Activated CD4-positive, alpha-beta memory T cell treated with anti-CD3 and anti-CD28 coated beads, Interleukin-2, amount 10 ng/mL, durations not matched to agents 7 days and 5 days (primary cell): ENCODE data around the gene CCDC102A. TPM values are rescaled to one million over a fixed set of nuclear protein-coding genes. Genes with fewer than 3 reads are reported as not detected.
"Not testable (repeated sequence)": the region's sequence is repeated elsewhere in the genome, so short reads cannot be mapped to it uniquely, and the experiment has no call there.

Experiments
- CTCF ChIA-PET: fragments of 350-600 bp; sonication (Branson Sonifier 250); formaldehyde crosslinking; loops from one replicate; lab custom pipeline; 2021; ENCODE audit warnings: antibody characterized with exemption, inconsistent platforms; lab: Charles Lee
- POLR2A ChIA-PET: fragments of 350-600 bp; sonication (Branson Sonifier 250); formaldehyde crosslinking; loops from one replicate; lab custom pipeline; 2021; ENCODE audit warnings: antibody characterized with exemption; lab: Charles Lee
- DNase-seq: peaks from one replicate; pipeline ENCODE4 v3.0.0-alpha.2; 2020
- H3K27ac Mint-ChIP-seq: one replicate; pipeline ENCODE4 v1.8.0; 2021; ENCODE audit warnings: mild to moderate bottlenecking, mixed read lengths
- H3K27me3 Mint-ChIP-seq: one replicate; pipeline ENCODE4 v1.8.0; 2021; ENCODE audit warnings: mixed read lengths
- H3K36me3 Mint-ChIP-seq: one replicate; pipeline ENCODE4 v1.8.0; 2021; ENCODE audit warnings: low read depth, mixed read lengths
- H3K4me1 Mint-ChIP-seq: one replicate; pipeline ENCODE4 v1.8.0; 2021; ENCODE audit warnings: mixed read lengths
- H3K4me3 Mint-ChIP-seq: one replicate; pipeline ENCODE4 v1.8.0; 2021; ENCODE audit warnings: mild to moderate bottlenecking, mixed read lengths
- H3K9me3 Mint-ChIP-seq: one replicate; pipeline ENCODE4 v1.8.0; 2021; ENCODE audit warnings: mixed read lengths
- total RNA-seq, 2 experiments: library from RNA; stranded (reverse); gene quantifications; one replicate each; pipeline ENCODE4 v1.2.3, GENCODE V29; 2021

Gene CCDC102A
- total RNA-seq, 2 experiments from 2014 or later: 9.1 to 9.7 TPM

- H3K4me1 Mint-ChIP-seq: peaks cover 44% of the 10 kb centered on the region
- H3K9me3 Mint-ChIP-seq: peaks cover 7% of the 10 kb centered on the region
- H3K27me3 Mint-ChIP-seq: peaks cover under 1% of the 10 kb centered on the region
- H3K4me3 Mint-ChIP-seq: no peak overlapping the region
- ChIA-PET POLR2A (no interaction called here), CTCF (interaction anchor here (9.3 kb wide), 1 partner anchor 74 kb away, joined by 189 read pairs; no protein-coding TSS in a partner anchor)
- DNase-seq: no peak
- H3K36me3 Mint-ChIP-seq: peaks cover 17% of the 10 kb centered on the region
- H3K27ac Mint-ChIP-seq: no peak overlapping the region
These were observed 37.7 kb upstream of the CCDC102A start for GRCh38 chr16:57574086-57574485.

- no peaks in the 10 kb centered on the region for H3K27me3 Mint-ChIP-seq
- POLR2A ChIA-PET: no interaction called here
- DNase-seq: no peak
- peaks cover 7% of the 10 kb centered on the region for H3K9me3 Mint-ChIP-seq
- CTCF ChIA-PET: interaction anchor here (0.5 to 1.7 kb wide), 2 partner anchors 79 to 525 kb away, joined by 3 to 4 read pairs; no protein-coding TSS in a partner anchor
- peaks cover 21% of the 10 kb centered on the region for H3K36me3 Mint-ChIP-seq
- peaks cover 35% of the 10 kb centered on the region for H3K4me1 Mint-ChIP-seq
- no peak overlapping the region for H3K4me3 Mint-ChIP-seq
- H3K27ac Mint-ChIP-seq: no peak overlapping the region
These were observed 36.8 kb upstream of the CCDC102A start for GRCh38 chr16:57572978-57573728.

- no peaks in the 10 kb centered on the region for H3K27me3 Mint-ChIP-seq
- CTCF ChIA-PET: no interaction called here
- POLR2A ChIA-PET: no interaction called here
- H3K27ac Mint-ChIP-seq: no peak overlapping the region
- peaks cover 7% of the 10 kb centered on the region for H3K9me3 Mint-ChIP-seq
- H3K4me1 Mint-ChIP-seq: peaks cover 14% of the 10 kb centered on the region
- no peak overlapping the region for H3K4me3 Mint-ChIP-seq
- H3K36me3 Mint-ChIP-seq: peaks cover 27% of the 10 kb centered on the region
- DNase-seq: no peak
These were observed 34.7 kb upstream of the CCDC102A start for GRCh38 chr16:57571098-57571497.

- peaks cover 14% of the 10 kb centered on the region for H3K4me1 Mint-ChIP-seq
- no peak overlapping the region for H3K27ac Mint-ChIP-seq
- H3K9me3 Mint-ChIP-seq: peaks cover 7% of the 10 kb centered on the region
- ChIA-PET POLR2A (no interaction called here), CTCF (no interaction called here)
- no peak for DNase-seq
- no peak overlapping the region for H3K4me3 Mint-ChIP-seq
- H3K27me3 Mint-ChIP-seq: no peaks in the 10 kb centered on the region
- H3K36me3 Mint-ChIP-seq: peaks cover 30% of the 10 kb centered on the region
These were observed 34.1 kb upstream of the CCDC102A start for GRCh38 chr16:57570301-57571070.

GRCh38 chr16:57569306-57569946 is 33.1 kb upstream of the CCDC102A start:
- no peak overlapping the region for H3K4me3 Mint-ChIP-seq
- peaks cover 7% of the 10 kb centered on the region for H3K9me3 Mint-ChIP-seq
- no peaks in the 10 kb centered on the region for H3K27me3 Mint-ChIP-seq
- H3K36me3 Mint-ChIP-seq: peaks cover 31% of the 10 kb centered on the region
- POLR2A ChIA-PET: no interaction called here
- no peak overlapping the region for H3K27ac Mint-ChIP-seq
- H3K4me1 Mint-ChIP-seq: peaks cover 16% of the 10 kb centered on the region
- CTCF ChIA-PET: no interaction called here
- no peak for DNase-seq

DNA sequence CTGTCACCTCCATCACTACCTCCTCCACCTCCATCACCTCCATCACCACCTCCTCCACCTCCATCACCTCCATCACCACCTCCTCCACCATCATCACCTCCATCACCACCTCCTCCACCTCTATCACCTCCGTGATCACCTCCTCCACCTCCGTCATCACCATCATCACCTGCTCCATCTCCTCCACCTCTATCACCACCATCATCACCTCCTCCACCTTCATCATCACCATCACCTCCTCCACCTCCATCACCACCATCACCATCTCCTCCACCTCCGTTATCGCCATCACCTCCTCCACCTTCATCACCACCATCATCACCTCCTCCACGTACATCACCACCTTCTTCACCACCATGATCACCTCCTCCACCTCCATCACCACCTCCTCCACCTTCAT is 32.4 kb upstream of the CCDC102A start:
- DNase-seq, CTCF ChIA-PET, POLR2A ChIA-PET, H3K27me3 Mint-ChIP-seq, H3K27ac Mint-ChIP-seq, H3K4me3 Mint-ChIP-seq, H3K9me3 Mint-ChIP-seq: not testable (repeated sequence)
- peaks cover 33% of the 10 kb centered on the region for H3K36me3 Mint-ChIP-seq
- peaks cover 12% of the 10 kb centered on the region for H3K4me1 Mint-ChIP-seq

GRCh38 chr16:57568173-57568678 is 31.9 kb upstream of the CCDC102A start:
- Mint-ChIP-seq H3K36me3 (peaks cover 33% of the 10 kb centered on the region), H3K27ac (no peak overlapping the region), H3K27me3 (no peaks in the 10 kb centered on the region), H3K4me1 (peaks cover 9% of the 10 kb centered on the region), H3K4me3 (no peak overlapping the region), H3K9me3 (peaks cover 7% of the 10 kb centered on the region)
- DNase-seq: no peak
- ChIA-PET POLR2A (no interaction called here), CTCF (no interaction called here)

- DNase-seq: no peak
- H3K9me3 Mint-ChIP-seq: peaks cover 7% of the 10 kb centered on the region
- H3K27ac Mint-ChIP-seq: no peak overlapping the region
- no peak overlapping the region for H3K4me3 Mint-ChIP-seq
- no peaks in the 10 kb centered on the region for H3K27me3 Mint-ChIP-seq
- H3K4me1 Mint-ChIP-seq: peaks cover 4% of the 10 kb centered on the region
- H3K36me3 Mint-ChIP-seq: peaks cover 33% of the 10 kb centered on the region
- ChIA-PET POLR2A (no interaction called here), CTCF (no interaction called here)
These were observed 31.3 kb upstream of the CCDC102A start for GRCh38 chr16:57567691-57568090.

DNA sequence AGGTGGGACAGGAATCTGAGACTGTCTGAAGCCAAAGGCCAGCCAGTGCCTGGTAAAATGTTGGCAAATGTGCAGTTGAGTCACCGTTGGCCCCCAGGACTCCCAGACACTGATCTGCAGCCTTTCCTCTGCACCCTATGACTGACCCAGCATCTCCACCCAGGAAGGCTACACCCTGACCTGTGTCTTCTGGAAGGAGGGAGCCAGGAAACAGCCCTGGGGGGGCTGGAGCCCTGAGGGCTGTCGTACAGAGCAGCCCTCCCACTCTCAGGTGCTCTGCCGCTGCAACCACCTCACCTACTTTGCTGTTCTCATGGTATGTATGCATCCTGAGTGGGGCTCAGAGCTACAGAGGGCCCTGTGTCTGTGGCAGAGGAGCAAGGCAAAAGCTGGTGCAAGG is 30.1 kb upstream of the CCDC102A start:
- H3K27me3 Mint-ChIP-seq: no peaks in the 10 kb centered on the region
- no peak overlapping the region for H3K4me3 Mint-ChIP-seq
- H3K27ac Mint-ChIP-seq: no peak overlapping the region
- ChIA-PET CTCF (no interaction called here), POLR2A (no interaction called here)
- H3K4me1 Mint-ChIP-seq: peaks cover 3% of the 10 kb centered on the region
- DNase-seq: no peak
- H3K36me3 Mint-ChIP-seq: peaks cover 40% of the 10 kb centered on the region
- peaks cover 7% of the 10 kb centered on the region for H3K9me3 Mint-ChIP-seq

DNA sequence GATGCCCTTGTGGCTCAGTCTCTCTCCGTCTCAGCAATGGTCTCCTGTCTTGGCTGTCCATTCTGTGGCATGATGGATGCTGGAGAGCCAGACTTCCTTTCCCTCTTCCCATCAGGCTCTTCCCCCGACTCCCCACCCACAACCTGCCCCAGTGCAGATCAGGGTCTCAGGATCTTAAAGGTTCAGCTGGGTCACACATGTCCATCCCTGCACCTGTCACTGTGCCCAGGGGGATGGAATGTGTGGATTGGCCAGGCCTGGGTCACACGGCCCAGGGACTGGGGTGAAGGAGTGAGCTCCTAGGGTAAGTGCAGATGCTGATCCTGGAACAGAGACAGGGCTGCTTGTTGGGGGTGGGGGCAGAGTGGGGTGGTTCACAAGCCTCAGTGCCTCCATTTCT is 29.1 kb upstream of the CCDC102A start:
- H3K27ac Mint-ChIP-seq: no peak overlapping the region
- peaks cover 45% of the 10 kb centered on the region for H3K36me3 Mint-ChIP-seq
- no peak overlapping the region for H3K4me3 Mint-ChIP-seq
- no peak for DNase-seq
- ChIA-PET POLR2A (no interaction called here), CTCF (no interaction called here)
- peaks cover 13% of the 10 kb centered on the region for H3K9me3 Mint-ChIP-seq
- peaks cover 5% of the 10 kb centered on the region for H3K4me1 Mint-ChIP-seq
- no peaks in the 10 kb centered on the region for H3K27me3 Mint-ChIP-seq

DNA sequence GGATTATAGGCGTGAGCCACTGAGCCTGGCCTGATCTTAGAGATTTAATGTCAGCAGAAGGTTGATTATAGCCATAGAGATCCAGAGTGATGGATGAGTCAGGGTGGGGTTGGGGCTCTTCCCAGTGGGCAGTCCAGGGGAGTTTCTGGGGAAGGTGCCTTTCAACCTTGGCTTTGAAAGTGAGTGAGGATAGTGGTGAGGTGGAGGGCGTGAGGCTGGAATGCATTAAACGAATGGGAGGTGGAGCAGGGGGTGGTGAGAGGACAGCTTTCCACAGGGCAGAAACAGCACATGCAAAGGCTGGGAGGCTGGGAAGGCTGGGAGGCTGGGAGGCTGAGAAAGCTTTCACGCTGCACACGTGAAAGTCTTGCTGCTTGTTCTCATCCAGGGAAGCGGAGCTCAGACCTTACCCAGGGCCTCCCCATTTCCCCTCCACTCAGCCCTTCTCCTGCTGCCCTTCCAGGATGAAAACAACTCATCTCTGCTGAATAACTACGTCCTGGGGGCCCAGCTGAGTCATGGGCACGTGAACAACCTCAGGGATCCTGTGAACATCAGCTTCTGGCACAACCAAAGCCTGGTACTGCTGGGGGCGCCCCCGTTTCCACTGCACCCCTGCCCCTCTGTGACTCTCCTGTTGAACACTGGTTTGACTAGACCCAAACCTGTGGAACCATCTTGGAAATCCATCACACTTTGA is 28.4 kb upstream of the CCDC102A start:
- H3K9me3 Mint-ChIP-seq: peaks cover 16% of the 10 kb centered on the region
- no peak overlapping the region for H3K4me3 Mint-ChIP-seq
- H3K27ac Mint-ChIP-seq: no peak overlapping the region
- H3K4me1 Mint-ChIP-seq: peaks cover 5% of the 10 kb centered on the region
- H3K36me3 Mint-ChIP-seq: peaks cover 44% of the 10 kb centered on the region
- POLR2A ChIA-PET: no interaction called here
- CTCF ChIA-PET: no interaction called here
- no peak for DNase-seq
- no peaks in the 10 kb centered on the region for H3K27me3 Mint-ChIP-seq

- H3K36me3 Mint-ChIP-seq: peaks cover 38% of the 10 kb centered on the region
- H3K27me3 Mint-ChIP-seq: no peaks in the 10 kb centered on the region
- no peak overlapping the region for H3K4me3 Mint-ChIP-seq
- DNase-seq: no peak
- POLR2A ChIA-PET: no interaction called here
- H3K27ac Mint-ChIP-seq: no peak overlapping the region
- H3K4me1 Mint-ChIP-seq: peaks cover 5% of the 10 kb centered on the region
- H3K9me3 Mint-ChIP-seq: peaks cover 12% of the 10 kb centered on the region
- CTCF ChIA-PET: no interaction called here
These were observed 27.4 kb upstream of the CCDC102A start for GRCh38 chr16:57563761-57564160.

GRCh38 chr16:57563487-57563750 is 27.0 kb upstream of the CCDC102A start:
- Mint-ChIP-seq H3K9me3 (peaks cover 12% of the 10 kb centered on the region), H3K27ac (no peak overlapping the region), H3K27me3 (no peaks in the 10 kb centered on the region), H3K4me1 (peaks cover 5% of the 10 kb centered on the region), H3K36me3 (peaks cover 37% of the 10 kb centered on the region), H3K4me3 (no peak overlapping the region)
- no peak for DNase-seq
- CTCF ChIA-PET: no interaction called here
- POLR2A ChIA-PET: interaction anchor here (1.4 kb wide), 1 partner anchor 26 kb away, joined by 3 read pairs; the partner anchor contains the start of gene CCDC102A
